Progenitor cell of endocrine pancreas (in vitro differentiated cells): Measurements from ENCODE around the gene NKX1-2. TPM values are rescaled to one million over a fixed set of nuclear protein-coding genes. Genes with fewer than 3 reads are reported as not detected.

Experiments used
- DNase-seq: peaks from one replicate; pipeline ENCODE4 v3.0.0; 2021; ENCODE audit warnings: low spot score; ENCODE audit not compliant: unreplicated experiment
- H3K27ac Mint-ChIP-seq: 2 replicates; pipeline ENCODE4 v1.8.0; 2021; ENCODE audit warnings: mild to moderate bottlenecking, moderate library complexity, mixed read lengths
- H3K27me3 Mint-ChIP-seq: 2 replicates; pipeline ENCODE4 v1.8.0; 2021; ENCODE audit warnings: mixed read lengths
- H3K36me3 Mint-ChIP-seq: 2 replicates; pipeline ENCODE4 v1.8.0; 2022; ENCODE audit warnings: mixed read lengths; ENCODE audit not compliant: insufficient read depth
- H3K4me1 Mint-ChIP-seq: 2 replicates; pipeline ENCODE4 v1.8.0; 2021; ENCODE audit warnings: low read depth, mixed read lengths
- H3K4me3 Mint-ChIP-seq: 2 replicates; pipeline ENCODE4 v1.8.0; 2021; ENCODE audit warnings: low read depth, mild to moderate bottlenecking, moderate library complexity, mixed read lengths
- H3K9me3 Mint-ChIP-seq: 2 replicates; pipeline ENCODE4 v1.8.0; 2021; ENCODE audit warnings: low read depth, mixed read lengths
- total RNA-seq: library from RNA; stranded (reverse); gene quantifications from 2 replicates; pipeline ENCODE4 v1.2.1, GENCODE V29; 2021
- TF ChIP-seq, protein P1 (sequence below): fragments of 200-600 bp; sonication (generic); IDR thresholded peaks from one replicate; pipeline ENCODE4 v1.5.0; 2021; ENCODE audit warnings: antibody characterized with exemption, mild to moderate bottlenecking; ENCODE audit not compliant: unreplicated experiment

The NKX1-2 gene
- total RNA-seq, 1 donor from 2014 or later = not detected

- H3K27ac Mint-ChIP-seq = no peak overlapping the region
Measured at GRCh38 chr10:124425227-124425962, 24.4 kb downstream of the NKX1-2 start.

DNA sequence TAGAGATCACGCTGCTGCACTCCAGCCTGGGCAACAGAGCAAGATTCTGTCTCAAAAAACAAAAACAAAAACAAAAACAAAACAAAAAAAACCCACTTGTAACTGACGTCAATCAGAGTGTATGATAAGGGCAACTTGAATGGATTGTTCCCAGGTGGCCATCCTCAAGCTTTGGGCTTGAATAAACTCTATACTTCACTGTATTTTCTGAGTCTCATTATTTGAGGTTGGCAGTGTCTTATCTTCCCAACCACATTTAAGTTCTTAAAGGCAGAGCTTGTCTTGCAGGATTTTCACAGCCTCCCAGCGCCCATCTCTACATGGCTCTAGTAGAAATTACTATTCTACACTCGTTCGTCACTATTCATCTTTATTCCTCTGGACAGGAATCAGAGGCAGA, 26.0 kb downstream of the NKX1-2 start:
- Mint-ChIP-seq H3K36me3 (no peaks in the 10 kb centered on the region), H3K27ac (no peak overlapping the region), H3K4me1 (peaks cover 1% of the 10 kb centered on the region), H3K27me3 (peaks cover 58% of the 10 kb centered on the region), H3K9me3 (no peaks in the 10 kb centered on the region), H3K4me3 (no peak overlapping the region)
- TF ChIP-seq, protein P1, sequence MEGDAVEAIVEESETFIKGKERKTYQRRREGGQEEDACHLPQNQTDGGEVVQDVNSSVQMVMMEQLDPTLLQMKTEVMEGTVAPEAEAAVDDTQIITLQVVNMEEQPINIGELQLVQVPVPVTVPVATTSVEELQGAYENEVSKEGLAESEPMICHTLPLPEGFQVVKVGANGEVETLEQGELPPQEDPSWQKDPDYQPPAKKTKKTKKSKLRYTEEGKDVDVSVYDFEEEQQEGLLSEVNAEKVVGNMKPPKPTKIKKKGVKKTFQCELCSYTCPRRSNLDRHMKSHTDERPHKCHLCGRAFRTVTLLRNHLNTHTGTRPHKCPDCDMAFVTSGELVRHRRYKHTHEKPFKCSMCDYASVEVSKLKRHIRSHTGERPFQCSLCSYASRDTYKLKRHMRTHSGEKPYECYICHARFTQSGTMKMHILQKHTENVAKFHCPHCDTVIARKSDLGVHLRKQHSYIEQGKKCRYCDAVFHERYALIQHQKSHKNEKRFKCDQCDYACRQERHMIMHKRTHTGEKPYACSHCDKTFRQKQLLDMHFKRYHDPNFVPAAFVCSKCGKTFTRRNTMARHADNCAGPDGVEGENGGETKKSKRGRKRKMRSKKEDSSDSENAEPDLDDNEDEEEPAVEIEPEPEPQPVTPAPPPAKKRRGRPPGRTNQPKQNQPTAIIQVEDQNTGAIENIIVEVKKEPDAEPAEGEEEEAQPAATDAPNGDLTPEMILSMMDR = no peak
- DNase-seq = no peak

More at GRCh38 chr10:124425227-124425962, 24.4 kb downstream of the NKX1-2 start:
- Mint-ChIP-seq H3K36me3 (no peaks in the 10 kb centered on the region), H3K4me3 (no peak overlapping the region), H3K4me1 (peaks cover 1% of the 10 kb centered on the region), H3K9me3 (no peaks in the 10 kb centered on the region), H3K27me3 (peaks cover 60% of the 10 kb centered on the region)
- TF ChIP-seq, protein P1 = no peak
- no peak for DNase-seq

DNA sequence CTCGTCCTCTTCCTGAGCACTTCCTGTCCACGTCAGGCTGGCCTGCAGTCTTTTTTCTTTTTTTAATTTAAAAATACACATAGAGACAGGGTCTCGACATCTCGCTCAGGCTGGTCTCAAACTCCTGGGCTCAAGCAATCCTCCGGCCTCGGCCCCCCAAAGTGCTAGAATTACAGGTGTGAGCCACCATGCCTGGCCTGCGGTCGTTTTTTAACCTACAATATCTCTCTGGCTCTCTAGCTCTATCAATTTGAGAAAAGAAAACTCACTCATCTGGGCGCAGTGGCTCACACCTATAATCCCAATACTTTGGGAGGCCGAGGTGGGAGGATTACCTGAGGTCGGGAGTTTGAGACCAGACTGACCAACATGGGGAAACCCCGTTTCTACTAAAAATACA, 27.1 kb downstream of the NKX1-2 start:
- H3K27ac Mint-ChIP-seq = no peak overlapping the region
- H3K4me3 Mint-ChIP-seq = no peak overlapping the region
- no peak for DNase-seq
- H3K4me1 Mint-ChIP-seq = peaks cover 3% of the 10 kb centered on the region
- peaks cover 47% of the 10 kb centered on the region for H3K27me3 Mint-ChIP-seq
- no peaks in the 10 kb centered on the region for H3K36me3 Mint-ChIP-seq
- H3K9me3 Mint-ChIP-seq = no peaks in the 10 kb centered on the region
- TF ChIP-seq, protein P1 = no peak

DNA sequence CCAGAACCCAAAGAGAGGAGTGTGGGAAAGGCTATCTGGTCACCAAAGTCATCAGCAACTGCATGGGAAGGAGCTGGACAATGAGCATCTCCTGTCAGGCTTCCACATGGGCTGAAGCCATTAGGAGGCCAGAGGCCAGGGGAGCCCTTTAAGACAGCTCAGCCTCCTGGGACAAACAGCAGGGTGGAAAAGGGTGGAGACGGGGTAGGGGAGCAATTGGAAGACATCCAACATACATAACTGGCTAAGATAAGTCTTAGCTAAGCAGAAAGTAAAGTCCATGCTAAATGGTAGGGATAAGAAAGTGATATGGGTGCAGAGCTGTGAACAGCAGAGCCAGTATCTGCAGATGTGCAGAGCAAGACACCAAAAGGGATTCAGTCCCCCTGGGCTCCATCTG, 29.6 kb downstream of the NKX1-2 start:
- DNase-seq = no peak
- no peak overlapping the region for H3K4me3 Mint-ChIP-seq
- no peaks in the 10 kb centered on the region for H3K9me3 Mint-ChIP-seq
- TF ChIP-seq, protein P1 = no peak
- peaks cover 46% of the 10 kb centered on the region for H3K27me3 Mint-ChIP-seq
- no peaks in the 10 kb centered on the region for H3K36me3 Mint-ChIP-seq
- H3K4me1 Mint-ChIP-seq = peaks cover 14% of the 10 kb centered on the region
- H3K27ac Mint-ChIP-seq = no peak overlapping the region

GRCh38 chr10:124419635-124420034, 30.2 kb downstream of the NKX1-2 start:
- Mint-ChIP-seq H3K9me3 (no peaks in the 10 kb centered on the region), H3K4me1 (peaks cover 14% of the 10 kb centered on the region), H3K36me3 (no peaks in the 10 kb centered on the region), H3K27me3 (peaks cover 45% of the 10 kb centered on the region), H3K27ac (no peak overlapping the region), H3K4me3 (peak overlapping the region; percentile 75)
- TF ChIP-seq, protein P1 = no peak
- DNase-seq = no peak
